ENCODE measurements around the gene CAMTA2.

DNA sequence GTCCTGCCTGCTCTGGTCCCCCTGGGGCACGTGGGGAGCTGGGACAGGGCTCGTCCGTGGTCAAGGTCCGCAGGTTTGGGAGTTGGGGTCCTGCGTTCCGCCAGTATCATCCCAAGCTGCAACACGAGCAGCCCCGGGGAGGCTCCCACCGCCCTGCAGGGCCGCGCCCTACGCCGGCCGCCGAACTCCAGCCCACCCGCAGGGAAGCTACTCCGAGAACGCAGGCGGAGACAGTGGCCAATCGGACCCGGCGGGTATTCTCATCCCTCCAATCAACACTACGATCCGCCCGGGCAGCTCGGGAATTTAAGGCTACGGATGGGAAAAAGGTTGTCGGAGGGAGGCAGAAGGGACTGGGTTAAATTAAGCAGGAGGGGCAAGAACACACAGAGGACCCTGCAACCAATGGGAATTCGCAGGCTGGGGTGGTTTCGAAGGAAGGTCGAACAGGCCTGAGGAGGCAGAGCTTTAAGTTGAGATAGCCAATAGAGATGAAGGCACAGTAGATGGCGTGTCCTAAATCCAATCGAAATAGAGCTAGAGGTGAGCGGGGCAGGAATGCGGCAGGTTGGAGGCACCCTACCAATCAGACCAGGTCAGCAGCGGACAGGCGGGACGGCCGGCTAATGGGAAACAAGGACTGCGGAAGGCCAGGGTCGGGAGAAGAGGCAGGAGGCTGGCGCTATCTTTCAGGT lies 20.5 kb downstream of the CAMTA2 start:
- TF ChIP-seq, protein P1, sequence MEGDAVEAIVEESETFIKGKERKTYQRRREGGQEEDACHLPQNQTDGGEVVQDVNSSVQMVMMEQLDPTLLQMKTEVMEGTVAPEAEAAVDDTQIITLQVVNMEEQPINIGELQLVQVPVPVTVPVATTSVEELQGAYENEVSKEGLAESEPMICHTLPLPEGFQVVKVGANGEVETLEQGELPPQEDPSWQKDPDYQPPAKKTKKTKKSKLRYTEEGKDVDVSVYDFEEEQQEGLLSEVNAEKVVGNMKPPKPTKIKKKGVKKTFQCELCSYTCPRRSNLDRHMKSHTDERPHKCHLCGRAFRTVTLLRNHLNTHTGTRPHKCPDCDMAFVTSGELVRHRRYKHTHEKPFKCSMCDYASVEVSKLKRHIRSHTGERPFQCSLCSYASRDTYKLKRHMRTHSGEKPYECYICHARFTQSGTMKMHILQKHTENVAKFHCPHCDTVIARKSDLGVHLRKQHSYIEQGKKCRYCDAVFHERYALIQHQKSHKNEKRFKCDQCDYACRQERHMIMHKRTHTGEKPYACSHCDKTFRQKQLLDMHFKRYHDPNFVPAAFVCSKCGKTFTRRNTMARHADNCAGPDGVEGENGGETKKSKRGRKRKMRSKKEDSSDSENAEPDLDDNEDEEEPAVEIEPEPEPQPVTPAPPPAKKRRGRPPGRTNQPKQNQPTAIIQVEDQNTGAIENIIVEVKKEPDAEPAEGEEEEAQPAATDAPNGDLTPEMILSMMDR (IDR thresholded peaks at IDR 0.05) = no peak
- TF ChIP-seq EZH2phosphoT487 (IDR thresholded peaks at IDR 0.05) = no peak
- TF ChIP-seq EZH2 (IDR thresholded peaks at IDR 0.05) = no peak

All from neural progenitor cell (in vitro differentiated cells).